Hypothalamus (tissue), 51 donors: Measurements from ENCODE around the gene TTC34.
"Not testable (repeated sequence)": the region's sequence is repeated elsewhere in the genome, so short reads cannot be mapped to it uniquely, and the experiment has no call there.

ENCODE experiments used
- DNase-seq, 51 donors: peaks; one replicate each; lab custom pipeline; 2025; lab: John Stamatoyannopoulos, UW

Gene TTC34

DNA sequence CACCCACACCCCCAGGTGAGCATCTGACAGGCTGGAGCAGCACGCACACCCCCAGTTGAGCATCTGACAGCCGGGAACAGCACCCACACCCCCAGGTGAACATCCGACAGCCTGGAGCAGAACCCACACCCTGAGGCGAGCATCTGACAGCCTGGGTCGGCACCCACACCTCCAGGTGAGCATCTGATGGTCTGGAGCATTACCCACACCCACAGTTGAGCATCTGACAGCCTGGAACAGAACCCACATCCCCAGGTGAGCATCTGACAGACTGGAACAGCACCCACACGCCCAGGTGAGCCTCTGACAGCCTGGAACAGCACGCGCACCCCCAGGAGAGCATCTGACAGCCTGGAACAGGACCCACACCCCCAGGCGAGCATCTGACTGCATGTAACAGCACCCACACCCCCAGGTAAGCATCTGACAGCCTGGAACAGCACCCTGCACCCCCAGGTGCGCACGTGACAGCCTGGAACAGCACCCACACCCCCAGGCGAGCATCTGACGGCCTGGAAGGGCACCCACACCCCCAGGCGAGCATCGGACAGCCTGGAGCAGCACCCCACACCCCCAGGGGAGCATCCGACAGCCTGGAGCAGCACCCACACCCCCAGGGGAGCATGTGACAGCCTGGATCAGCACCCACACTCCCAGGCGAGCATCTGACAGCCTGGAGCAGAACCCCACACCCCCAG is 113.7 kb downstream of the TTC34 start:
- not testable (repeated sequence) for DNase-seq

DNA sequence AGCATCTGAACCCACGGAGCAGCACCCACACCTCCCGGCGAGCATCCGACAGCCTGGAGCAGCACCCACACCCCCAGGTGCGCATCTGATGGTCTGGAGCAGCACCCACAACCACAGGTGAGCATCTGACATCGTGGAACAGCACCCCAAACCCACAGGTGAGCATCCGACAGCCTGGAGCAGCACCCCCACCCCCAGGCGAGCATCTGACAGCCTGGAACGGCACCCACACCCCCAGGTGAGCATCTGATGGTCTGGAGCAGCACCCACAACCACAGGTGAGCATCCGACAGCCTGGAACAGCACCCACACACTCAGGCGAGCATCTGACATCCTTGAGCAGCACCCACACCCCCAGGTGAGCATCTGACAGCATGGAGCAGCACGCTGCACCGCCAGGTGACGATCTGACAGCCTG is 114.3 kb downstream of the TTC34 start:
- DNase-seq: not testable (repeated sequence)

DNA sequence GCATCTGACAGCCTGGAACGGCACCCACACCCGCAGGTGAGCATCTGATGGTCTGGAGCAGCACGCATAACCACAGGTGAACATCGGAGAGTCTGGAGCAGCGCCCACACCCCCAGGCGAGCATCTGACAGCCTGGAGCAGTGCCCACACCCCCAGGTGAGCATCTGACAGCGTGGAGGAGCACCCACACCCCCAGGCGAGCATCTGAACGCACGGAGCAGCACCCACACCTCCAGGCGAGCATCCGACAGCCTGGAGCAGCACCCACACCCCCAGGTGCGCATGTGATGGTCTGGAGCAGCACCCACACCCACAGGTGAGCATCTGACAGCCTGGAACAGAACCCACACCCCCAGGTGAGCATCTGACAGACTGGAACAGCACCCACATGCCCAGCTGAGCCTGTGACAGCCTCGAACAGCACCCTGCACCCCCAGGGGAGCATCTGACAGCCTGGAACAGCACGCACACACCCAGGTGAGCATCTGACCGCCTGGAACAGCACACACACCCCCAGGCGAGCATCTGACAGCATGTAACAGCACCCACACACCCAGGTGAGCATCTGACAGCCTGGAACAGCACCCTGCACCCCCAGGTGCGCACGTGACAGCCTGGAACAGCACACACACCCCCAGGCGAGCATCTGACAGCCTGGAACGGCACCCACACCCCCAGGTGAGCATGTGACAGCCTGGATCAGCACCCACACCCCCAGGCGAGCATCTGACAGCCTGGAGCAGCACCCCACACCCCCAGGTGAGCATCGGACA is 115.2 kb downstream of the TTC34 start:
- not testable (repeated sequence) for DNase-seq

DNA sequence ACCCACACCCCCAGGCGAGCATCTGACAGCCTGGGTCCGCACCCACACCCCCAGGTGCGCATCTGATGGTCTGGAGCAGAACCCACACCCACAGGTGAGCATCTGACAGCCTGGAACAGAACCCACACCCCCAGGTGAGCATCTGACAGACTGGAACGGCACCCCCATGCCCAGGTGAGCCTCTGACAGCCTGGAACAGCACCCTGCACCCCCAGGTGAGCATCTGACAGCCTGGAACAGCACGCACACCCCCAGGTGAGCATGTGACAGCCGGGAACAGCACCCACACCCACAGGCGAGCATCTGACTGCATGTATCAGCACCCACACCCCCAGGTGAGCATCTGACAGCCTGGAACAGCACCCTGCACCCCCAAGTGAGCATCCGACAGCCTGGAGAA is 115.8 kb downstream of the TTC34 start:
- not testable (repeated sequence) for DNase-seq

DNA sequence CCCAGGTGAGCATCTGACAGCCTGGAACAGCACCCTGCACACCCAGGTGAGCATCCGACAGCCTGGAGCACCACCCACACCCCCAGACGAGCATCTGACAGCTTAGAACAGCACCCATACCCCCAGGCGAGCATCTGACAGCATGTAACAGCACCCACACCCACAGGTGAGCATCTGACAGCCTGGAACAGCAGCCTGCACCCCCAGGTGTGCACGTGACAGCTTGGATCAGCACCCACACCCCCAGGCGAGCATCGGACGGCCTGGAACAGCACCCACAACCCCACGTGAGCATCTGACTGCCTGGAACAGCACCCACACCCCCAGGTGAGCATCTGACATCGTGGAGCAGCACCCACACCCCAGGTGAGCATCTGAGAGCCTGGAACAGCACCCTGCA is 116.6 kb downstream of the TTC34 start:
- DNase-seq: not testable (repeated sequence)

DNA sequence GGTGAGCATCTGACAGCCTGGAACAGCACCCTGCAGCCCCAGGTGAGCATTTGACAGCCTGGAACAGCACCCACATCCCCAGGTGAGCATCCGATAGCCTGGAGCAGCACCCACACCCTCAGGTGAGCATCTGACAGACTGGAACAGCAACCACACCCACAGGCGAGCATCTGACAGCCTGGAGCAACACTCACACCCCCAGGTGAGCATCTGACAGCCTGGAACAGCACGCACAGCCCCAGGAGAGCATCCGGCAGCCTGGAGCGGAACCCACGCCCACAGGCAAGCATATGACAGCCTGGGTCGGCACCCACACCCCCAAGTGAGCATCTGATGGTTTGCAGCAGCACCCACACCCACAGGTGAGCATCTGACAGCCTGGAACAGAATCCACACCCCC is 117.5 kb downstream of the TTC34 start:
- peak in 4 of 51 donors; percentile 21 to 65 (median 58) for DNase-seq

DNA sequence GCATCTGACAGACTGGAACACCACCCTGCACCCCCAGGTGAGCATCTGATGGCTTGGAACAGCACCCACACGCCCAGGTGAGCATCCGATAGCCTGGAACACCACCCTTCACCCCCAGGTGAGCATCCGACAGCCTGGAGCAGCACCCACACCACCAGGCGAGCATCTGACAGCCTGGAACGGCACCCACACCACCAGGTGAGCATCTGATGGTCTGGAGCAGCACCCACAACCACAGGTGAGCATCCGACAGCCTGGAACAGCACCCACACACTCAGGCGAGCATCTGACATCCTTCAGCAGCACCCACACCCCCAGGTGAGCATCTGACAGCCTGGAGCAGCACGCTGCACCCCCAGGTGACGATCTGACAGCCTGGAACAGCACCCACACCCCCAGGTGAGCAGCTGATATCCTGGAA is 118.2 kb downstream of the TTC34 start:
- DNase-seq: not testable (repeated sequence)

DNA sequence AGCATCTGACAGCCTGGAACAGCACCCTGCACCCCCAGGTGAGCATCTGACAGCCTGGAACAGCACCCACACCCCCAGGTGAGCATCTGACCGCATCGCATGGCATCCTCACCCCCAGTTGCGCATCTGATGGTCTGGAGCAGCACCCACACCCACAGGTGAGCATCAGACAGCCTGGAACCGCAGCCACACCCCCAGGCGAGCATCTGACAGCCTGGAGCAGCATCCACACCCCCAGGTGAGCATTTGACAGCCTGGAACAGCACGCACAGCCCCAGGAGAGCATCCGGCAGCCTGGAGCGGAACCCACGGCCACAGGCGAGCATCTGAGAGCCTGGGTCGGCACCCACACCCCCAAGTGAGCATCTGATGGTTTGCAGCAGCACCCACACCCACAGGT is 118.6 kb downstream of the TTC34 start:
- DNase-seq: not testable (repeated sequence)

DNA sequence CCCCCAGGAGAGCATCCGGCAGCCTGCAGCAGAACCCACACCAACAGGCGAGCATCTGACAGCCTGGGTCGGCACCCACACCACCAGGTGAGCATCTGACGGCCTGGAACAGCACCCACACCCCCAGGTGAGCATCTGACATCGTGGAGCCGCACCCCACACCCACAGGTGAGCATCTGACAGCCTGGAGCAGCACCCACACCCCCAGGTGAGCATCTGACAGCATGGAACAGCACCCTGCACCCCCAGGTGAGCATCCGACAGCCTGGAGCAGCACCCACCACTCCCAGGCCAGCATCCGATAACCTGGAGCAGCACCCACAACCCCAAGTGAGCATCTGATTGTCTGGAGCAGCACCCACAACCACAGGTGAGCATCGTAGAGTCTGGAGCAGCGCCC is 124.8 kb downstream of the TTC34 start:
- not testable (repeated sequence) for DNase-seq

DNA sequence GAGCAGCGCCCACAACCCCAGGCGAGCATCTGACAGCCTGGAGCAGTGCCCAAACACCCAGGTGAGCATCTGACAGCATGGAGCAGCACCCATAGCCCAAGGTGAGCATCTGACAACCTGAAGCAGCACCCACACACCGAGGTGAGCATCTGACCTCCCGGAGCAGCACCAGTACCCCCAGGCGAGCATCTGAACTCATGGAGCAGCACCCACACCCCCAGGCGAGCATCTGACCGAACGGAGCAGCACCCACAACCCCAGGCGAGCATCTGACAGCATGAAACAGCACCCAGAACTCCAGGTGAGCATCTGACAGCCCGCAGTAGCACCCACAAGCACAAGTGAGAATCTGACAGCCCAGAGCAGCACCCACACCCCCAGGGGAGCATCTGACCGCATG is 129.8 kb downstream of the TTC34 start:
- DNase-seq: not testable (repeated sequence)

DNA sequence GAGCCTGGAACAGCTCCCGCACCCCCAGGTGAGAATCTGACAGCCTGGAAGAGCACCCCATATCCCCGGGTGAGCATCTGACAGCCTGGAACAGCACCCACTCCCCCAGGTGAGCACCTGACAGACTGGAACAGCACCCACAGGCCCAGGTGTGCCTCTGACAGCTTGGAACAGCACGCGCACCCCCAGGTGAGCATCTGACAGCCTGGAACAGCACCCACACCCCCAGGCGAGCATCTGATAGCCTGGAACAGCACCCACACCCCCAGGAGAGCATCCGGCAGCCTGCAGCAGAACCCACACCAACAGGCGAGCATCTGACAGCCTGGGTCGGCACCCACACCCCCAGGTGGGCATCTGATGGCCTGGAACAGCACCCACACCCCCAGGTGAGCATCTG is 141.7 kb downstream of the TTC34 start:
- DNase-seq: not testable (repeated sequence)

DNA sequence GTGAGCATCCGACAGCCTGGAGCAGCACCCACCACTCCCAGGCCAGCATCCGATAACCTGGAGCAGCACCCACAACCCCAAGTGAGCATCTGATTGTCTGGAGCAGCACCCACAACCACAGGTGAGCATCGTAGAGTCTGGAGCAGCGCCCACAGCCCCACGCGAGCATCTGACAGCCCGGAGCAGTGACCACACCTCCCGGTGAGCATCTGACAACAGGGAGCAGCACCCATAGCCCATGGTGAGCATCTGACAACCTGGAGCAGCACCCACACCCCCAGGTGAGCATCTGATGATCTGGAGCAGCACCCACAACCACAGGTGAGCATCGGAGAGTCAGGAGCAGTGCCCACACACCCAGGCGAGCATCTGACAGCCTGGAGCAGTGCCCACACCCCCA is 143.6 kb downstream of the TTC34 start:
- not testable (repeated sequence) for DNase-seq

DNA sequence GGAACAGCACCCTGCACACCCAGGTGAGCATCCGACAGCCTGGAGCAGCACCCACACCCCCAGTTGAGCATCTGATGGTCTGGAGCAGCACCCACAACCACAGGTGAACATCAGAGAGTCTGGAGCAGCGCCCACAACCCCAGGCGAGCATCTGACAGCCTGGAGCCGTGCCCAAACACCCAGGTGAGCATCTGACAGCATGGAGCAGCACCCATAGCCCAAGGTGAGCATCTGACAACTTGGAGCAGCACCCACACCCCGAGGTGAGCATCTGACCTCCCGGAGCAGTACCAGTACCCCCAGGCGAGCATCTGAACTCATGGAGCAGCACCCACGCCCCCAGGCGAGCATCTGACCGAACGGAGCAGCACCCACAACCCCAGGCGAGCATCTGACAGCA is 144.4 kb downstream of the TTC34 start:
- peak in 2 of 51 donors; percentile 35 to 52 for DNase-seq

DNA sequence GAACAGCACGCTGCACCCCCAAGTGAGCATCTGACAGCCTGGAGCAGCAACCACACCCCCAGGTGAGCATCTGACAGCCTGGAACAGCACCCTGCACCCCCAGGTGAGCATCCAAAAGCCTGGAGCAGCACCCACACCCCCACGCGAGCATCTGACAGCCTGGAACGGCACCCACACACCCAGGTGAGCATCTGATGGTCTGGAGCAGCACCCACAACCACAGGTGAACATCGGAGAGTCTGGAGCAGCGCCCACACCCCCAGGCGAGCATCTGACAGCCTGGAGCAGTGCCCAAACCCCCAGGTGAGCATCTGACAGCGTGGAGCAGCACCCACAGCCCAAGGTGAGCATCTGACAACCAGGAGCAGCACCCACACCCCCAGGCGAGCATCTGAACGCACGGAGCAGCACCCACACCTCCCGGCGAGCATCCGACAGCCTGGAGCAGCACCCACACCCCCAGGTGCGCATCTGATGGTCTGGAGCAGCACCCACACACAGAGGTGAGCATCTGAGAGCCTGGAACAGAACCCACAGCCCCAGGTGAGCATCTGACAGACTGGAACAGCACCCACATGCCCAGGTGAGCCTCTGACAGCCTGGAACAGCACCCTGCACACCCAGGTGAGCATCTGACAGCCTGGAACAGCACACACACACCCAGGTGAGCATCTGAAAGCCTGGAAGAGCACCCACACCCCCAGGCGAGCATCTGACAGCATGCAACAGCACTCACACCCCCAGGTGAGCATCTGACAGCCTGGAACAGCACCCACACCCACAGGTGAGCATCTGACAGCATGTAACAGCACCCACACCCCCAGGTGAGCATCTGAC is 145.7 kb downstream of the TTC34 start:
- peak in 13 of 51 donors; percentile 14 to 58 (median 34) for DNase-seq

DNA sequence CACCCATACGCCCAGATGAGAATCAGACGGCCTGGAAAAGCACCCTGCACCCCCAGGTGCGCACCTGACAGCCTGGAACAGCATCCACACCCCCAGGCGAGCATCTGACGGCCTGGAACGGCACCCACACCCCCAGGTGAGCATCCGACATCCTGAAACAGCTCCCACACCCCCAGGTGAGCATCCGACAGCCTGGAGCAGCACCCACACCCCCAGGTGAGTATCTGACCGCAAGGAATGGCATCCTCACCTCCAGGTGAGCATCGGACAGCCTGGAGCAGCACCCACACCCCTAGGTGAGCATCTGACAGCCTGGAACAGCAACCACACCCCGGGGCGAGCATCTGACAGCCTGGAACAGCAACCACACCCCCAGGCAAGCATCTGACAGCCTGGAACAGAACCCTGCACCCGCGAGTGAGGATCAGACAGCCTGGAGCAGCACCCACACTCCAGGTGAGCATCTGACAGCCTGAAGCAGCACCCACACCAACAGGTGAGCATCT is 147.0 kb downstream of the TTC34 start:
- peak in 7 of 51 donors; percentile 24 to 44 (median 37) for DNase-seq

DNA sequence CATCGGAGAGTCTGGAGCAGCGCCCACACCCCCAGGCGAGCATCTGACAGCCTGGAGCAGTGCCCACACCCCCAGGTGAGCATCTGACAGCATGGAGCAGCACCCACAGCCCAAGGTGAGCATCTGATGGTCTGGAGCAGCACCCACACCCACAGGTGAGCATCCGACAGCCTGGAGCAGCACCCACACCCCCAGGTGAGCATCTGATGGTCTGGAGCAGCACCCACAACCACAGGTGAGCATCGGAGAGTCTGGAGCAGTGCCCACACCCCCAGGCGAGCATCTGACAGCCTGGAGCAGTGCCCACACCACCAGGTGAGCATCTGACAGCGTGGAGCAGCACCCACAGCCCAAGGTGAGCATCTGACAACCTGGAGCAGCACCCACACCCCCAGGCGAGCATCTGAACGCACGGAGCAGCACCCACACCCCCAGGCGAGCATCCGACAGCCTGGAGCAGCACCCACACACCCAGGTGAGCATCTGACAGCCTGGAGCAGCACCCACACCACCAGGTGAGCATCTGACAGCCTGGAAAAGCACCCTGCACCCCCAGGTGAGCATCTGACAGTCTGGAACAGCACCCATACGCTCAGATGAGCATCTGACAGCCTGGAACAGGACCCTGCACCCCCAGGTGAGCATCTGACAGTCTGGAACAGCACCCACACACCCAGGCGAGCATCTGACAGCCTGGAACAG is 147.6 kb downstream of the TTC34 start:
- peak in 19 of 51 donors; percentile 11 to 86 (median 70) for DNase-seq

DNA sequence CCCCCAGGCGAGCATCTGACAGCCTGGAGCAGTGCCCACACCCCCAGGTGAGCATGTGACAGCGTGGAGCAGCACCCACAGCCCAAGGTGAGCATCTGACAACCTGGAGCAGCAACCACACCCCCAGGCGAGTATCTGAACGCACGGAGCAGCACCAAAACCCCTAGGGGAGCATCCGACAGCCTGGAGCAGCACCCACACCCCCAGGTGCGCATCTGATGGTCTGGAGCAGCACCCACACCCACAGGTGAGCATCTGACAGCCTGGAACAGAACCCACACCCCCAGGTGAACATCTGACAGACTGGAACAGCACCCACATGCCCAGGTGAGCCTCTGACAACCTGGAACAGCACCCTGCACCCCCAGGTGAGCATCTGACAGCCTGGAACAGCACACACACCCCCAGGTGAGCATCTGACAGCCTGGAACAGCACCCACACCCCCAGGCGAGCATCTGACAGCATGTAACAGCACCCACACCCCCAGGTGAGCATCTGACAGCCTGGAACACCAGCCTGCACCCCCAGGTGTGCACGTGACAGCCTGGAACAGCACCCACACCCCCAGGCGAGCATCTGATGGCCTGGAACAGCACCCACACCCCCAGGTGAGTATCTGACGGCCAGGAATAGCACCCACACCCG is 148.4 kb downstream of the TTC34 start:
- peak in 8 of 51 donors; percentile 21 to 64 (median 44) for DNase-seq

DNA sequence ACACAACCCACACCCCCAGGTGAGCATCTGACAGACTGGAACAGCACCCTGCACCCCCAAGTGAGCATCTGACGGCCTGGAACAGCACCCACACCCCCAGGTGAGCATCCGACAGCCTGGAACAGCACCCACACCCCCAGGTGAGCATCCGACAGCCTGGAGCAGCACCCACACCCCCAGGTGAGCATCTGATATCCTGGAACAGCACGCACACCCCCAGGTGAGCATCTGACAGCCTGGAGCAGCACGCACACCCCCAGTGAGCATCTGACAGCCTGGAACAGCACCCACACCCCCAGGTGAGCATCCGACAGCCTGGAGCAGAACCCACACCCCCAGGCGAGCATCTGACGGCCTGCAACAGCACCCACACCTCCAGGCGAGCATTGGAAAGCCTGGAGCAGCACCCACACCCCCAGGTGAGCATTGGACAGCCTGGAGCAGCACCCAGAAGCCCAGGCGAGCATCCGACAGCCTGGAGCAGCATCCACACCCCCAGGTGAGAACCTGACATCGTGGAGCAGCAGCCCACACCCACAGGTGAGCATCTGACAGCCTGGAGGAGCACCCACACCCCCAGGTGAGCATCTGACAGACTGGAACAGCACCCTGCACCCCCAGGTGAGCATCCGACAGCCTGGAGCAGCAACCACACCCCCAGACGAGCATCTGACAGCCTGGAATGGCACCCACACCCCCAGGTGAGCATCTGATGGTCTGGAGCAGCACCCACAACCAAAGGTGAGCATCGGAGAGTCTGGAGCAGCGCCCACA is 149.2 kb downstream of the TTC34 start:
- DNase-seq: peak in 12 of 51 donors; percentile 16 to 51 (median 35)
